HG03558 (cell line): ENCODE results near the gene PLA2G1B.

ENCODE experiments used
- ATAC-seq: cut with Tn5 transposase; IDR thresholded peaks from one replicate; pipeline ENCODE4 v1.9.1; 2021; ENCODE audit warnings: moderate number of reproducible peaks; ENCODE audit not compliant: unreplicated experiment; ENCODE audit errors: extremely low read depth

Gene PLA2G1B

DNA sequence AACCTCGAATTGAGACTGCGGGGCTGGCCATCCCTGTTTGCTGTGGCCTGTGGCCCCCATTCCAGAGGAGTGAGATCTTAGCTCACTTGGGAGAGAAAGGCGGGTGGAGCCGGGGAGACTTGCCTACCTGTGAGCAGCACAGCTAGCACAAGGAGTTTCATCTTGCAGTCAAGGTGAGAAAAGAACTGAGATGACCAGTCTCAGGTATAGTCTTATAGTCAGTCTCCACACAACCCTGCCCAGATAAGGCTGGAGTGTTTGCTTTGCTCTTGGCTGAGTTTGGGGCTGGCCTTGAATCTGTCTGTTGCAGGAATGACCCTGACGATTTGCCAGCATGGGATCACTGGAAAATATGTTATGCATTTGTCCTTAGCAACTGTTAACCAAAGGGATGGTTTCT is at the start of gene PLA2G1B:
Gene PLA2G1B, minus strand, starts transcription at position 187 of the 400 bp plus-strand sequence. Its CDS starts 26 bp downstream, at position 161.
- ATAC-seq: no peak

- no peak for ATAC-seq
These were observed 49.5 kb upstream of the PLA2G1B start for GRCh38 chr12:120376934-120377572.

GRCh38 chr12:120376416-120376815 is 48.8 kb upstream of the PLA2G1B start:
- ATAC-seq: no peak

DNA sequence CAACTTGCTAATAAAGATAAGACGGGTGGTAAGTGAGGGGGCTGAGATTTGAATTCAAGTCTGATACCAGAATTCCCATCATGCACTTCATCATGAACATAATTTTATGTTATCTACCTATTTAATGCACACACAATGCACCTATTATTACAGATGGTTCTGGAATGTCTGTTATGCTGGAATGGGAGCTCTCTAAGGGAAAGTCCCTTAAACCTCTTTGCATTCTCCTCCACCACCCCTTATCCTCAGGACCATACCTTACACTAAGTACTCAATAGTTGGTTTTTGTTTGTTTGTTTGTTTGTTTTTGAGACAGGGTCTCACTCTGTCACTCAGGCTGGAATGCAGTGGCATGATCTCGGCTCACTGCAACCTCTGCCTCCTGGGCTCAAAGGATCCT is 48.4 kb upstream of the PLA2G1B start:
- no peak for ATAC-seq

- no peak for ATAC-seq
These were observed 46.1 kb upstream of the PLA2G1B start for GRCh38 chr12:120373683-120374082.

DNA sequence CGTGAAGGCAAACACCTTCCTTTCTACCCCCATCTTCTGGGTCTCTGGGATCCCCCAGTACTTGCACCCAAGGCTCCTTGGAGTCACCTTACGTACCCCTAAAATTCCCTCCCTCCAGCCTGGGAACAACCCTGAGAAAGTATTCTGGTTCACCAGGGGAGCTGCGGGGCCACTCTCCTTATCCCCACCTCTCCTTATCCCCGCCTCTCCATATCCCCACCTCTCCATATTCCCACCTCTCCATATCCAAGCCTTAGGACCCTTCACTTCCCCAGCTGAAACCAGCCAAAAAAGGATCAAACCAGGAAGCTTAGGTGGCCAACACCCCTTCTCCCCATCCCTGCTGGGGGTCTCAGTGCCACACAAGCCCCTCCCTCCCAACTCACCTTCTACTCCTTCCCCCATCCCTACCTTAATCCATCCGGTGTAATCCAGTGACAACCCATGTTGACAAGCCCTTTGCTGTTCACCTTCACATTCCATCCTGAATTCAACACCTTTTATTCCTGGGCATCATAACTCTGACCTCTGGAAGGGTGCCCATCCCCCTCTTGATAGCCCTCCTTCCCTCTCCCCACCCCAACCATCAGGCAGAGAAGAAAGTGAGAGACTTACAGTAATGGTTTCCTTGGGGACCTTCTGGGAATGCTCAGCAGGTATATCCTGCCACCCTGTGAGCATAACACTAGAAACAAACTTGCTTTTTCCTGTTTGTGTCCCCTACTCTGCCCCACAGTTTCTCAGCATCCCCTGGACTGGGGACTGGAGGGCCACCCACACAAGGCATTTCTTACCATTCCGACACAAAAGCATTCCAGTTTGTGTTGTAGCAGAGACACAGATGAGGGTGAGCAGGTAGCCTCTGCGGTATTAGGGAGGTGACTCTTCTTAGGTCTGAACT is 43.0 kb upstream of the PLA2G1B start:
- no peak for ATAC-seq

- ATAC-seq: no peak
These were observed 42.2 kb upstream of the PLA2G1B start for GRCh38 chr12:120369603-120370342.

GRCh38 chr12:120368789-120369602 is 41.4 kb upstream of the PLA2G1B start, which contains the start of gene MSI1:
TSS of gene MSI1 (minus strand) at chr12:120369164. CDS start at chr12:120369091, 73 bp downstream.
- ATAC-seq: no peak

DNA sequence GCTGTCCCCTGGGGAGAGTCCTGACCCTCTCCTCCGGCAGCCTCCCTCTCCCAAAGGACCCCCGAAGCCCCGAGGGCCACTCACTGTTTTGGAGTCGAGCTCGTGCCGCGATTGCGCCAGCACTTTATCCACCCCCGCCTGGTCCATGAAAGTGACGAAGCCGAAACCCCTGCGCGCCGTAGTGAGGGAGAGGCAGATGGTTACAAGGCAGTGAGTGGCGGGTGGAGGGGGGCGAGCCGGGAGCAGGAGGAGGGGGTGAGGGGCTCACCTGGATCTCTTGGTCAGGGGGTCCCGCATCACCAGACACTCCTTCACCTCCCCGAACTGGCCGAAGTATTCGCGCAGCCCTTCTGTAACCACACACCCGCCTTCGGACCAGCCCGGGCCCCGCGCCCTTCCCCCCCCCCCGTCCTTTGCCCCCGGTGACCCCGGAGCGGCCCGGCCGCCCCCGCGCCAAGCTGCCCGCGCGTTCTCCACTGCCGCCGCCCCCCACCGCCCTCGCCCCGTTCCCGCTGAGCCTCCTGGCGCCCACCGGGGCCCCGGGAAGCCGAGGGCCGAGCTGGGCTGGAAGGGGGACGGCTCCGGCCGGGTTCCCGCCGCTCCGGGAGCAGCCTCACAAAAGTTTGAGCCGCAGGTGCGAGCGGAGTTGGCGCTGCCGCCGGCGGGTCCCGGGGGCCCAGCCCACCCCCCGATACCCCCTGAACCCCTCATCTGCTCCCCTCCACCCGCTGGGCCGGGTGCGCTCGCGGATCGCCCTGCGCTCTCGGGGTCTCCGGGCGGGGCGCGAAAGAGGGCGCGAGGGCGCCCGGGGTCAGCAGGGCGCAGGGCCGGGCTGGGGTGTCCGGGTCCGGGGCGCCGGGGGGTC is 40.6 kb upstream of the PLA2G1B start:
- ATAC-seq: no peak

GRCh38 chr12:120367233-120367923 is 39.8 kb upstream of the PLA2G1B start:
- no peak for ATAC-seq

DNA sequence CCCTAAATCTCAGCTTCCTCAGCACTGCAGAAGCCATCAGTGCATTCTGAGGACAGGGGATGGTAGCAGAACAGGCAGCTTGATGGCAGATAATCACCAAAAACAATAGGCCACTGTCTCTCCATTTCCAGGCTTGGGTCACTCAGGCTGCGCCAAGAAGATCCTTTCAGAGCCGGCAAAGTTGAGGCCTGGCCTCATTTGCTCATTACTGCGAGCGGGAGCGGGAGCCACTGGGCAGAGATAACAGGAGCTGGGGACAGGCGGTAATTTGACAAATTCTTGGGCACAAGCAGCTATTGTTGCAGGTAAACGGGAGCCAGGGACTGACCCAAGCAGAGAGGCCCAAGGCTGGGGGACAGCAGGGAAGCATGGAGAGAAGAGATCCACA is 39.3 kb upstream of the PLA2G1B start:
- no peak for ATAC-seq

DNA sequence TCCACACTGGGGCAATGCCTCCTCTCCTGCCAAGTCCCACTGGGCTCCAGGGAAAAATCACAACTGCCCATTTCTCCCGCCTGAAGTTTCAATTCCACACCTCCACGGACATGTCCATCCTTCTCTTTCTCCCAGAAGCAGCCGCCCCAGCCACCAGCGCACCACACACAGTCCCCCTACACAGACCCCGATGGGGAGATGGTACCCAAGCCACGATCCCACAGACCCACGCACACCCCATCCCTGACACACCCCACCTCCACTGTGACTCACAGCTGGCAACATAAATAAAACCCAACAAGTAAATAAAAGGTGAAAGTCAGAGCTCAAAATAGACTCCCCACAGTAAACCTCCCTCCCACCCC is 38.7 kb upstream of the PLA2G1B start:
- no peak for ATAC-seq

GRCh38 chr12:120365675-120366340 is 38.2 kb upstream of the PLA2G1B start:
- ATAC-seq: no peak

DNA sequence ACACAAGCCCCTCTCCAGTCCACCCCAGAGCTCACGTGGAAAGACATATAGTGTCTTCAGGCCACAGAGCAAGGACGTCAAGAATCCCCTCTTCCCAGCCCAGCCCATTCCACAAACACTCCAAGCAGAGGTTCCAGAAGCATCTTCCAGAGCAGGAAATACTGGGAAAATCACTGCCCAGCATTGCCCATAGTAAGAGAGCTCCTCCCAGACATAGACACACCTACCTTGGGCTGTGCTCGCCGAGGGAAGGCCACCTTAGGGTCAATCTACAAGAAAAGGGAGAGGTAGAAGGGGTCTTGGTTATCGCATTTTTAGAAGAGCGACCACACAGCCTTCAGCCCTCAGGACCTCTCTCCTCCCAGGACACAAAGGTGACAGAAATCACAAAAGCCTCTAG is 36.9 kb upstream of the PLA2G1B start:
- ATAC-seq: no peak

- no peak for ATAC-seq
These were observed 35.8 kb upstream of the PLA2G1B start for GRCh38 chr12:120363274-120363855.

- no peak for ATAC-seq
These were observed 35.1 kb upstream of the PLA2G1B start for GRCh38 chr12:120362516-120363273.
